Lower lobe of right lung (tissue), 2 donors: ENCODE results near the gene LAG3. TPM values are rescaled to one million over a fixed set of nuclear protein-coding genes. Genes with fewer than 3 reads are reported as not detected.

ENCODE experiments used
- ATAC-seq, 2 donors: fragments of 200-7000 bp; cut with Tn5 transposase; one replicate each; pipeline ENCODE4 v1.9.1; 2020 to 2022; ENCODE audit warnings: mild to moderate bottlenecking in 2 of 2, moderate library complexity in 2 of 2
- DNase-seq: peaks from one replicate; pipeline ENCODE4 v3.0.0-alpha.2; 2020
- H3K27ac ChIP-seq: fragments of 200-600 bp; one replicate; pipeline ENCODE4 v1.8.0; 2022
- H3K27me3 ChIP-seq: fragments of 200-600 bp; one replicate; pipeline ENCODE4 v1.8.0; 2022; ENCODE audit warnings: low read depth
- H3K36me3 ChIP-seq: fragments of 200-600 bp; one replicate; pipeline ENCODE4 v1.8.0; 2022; ENCODE audit warnings: mild to moderate bottlenecking
- H3K4me1 ChIP-seq: fragments of 200-600 bp; one replicate; pipeline ENCODE4 v1.8.0; 2022
- H3K4me3 ChIP-seq: fragments of 200-600 bp; one replicate; pipeline ENCODE4 v1.8.0; 2022; ENCODE audit warnings: mild to moderate bottlenecking
- H3K9me3 ChIP-seq: fragments of 200-600 bp; one replicate; pipeline ENCODE4 v1.8.0; 2022
- intact Hi-C: fragments of 100-400 bp; cut with DNase I; formaldehyde crosslinking; loops from one replicate; pipeline ENCODE4 v1.11.0; 2022
- total RNA-seq: library from RNA; stranded (reverse); fragmentation: NEBNext Ultra II Directional; extraction: Animal tissue kit (Norgen Biotek cat#: 25700); gene quantifications from one replicate; pipeline ENCODE4 v1.2.1, GENCODE V29; 2021
- TF ChIP-seq, protein P1 (sequence below): fragments of 200-600 bp; IDR thresholded peaks from one replicate; pipeline ENCODE4 v1.8.0; 2022; ENCODE audit warnings: antibody characterized with exemption, mild to moderate bottlenecking
- donor health status: DM: no; HTN: yes; CAD: no; lungs with severe emphysema.

The LAG3 gene
- total RNA-seq, 1 donor from 2014 or later, result 2.1 TPM

DNA sequence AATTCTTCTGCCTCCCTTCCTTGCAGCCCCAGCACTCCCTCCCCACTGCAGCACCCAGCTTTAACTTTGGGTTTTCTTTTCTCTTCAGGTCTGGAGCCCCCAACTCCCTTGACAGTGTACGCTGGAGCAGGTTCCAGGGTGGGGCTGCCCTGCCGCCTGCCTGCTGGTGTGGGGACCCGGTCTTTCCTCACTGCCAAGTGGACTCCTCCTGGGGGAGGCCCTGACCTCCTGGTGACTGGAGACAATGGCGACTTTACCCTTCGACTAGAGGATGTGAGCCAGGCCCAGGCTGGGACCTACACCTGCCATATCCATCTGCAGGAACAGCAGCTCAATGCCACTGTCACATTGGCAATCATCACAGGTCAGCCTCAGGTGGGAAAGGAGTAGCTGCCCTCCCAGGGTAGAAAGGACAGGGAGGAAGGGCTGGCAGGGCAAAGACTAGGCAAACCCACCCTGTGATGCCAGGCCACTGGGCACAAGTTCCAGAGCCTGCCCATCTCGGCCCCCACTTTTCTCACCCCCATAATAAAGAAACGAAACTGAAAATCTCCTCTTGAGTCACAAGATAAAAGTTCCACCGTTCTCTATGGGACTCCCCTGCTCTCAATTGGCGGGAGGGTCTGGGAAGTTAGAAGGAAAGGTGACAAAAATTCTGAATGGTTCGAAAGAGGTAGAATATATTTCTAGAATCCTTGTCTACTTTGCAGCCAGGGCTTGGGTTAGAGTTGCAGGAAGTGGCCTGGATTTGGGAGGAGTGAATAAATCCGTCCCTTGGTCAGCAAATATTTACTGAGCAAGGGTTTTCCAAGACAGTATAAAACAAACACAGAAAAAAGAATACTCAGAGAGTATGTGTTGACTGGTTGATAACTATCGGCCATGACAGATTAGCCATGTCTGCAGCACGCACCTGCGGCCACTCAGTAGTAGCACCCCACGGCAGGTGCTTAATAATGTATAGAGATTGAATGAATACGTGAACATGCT lies 3.2 kb downstream of the LAG3 start:
- intact Hi-C loops, result no loop called here
- Histone ChIP-seq H3K27me3 (no peaks in the 10 kb centered on the region), H3K4me3 (no peak overlapping the region), H3K27ac (no peak overlapping the region), H3K4me1 (peaks cover 37% of the 10 kb centered on the region), H3K9me3 (no peaks in the 10 kb centered on the region), H3K36me3 (peaks cover 9% of the 10 kb centered on the region)
- TF ChIP-seq, protein P1, sequence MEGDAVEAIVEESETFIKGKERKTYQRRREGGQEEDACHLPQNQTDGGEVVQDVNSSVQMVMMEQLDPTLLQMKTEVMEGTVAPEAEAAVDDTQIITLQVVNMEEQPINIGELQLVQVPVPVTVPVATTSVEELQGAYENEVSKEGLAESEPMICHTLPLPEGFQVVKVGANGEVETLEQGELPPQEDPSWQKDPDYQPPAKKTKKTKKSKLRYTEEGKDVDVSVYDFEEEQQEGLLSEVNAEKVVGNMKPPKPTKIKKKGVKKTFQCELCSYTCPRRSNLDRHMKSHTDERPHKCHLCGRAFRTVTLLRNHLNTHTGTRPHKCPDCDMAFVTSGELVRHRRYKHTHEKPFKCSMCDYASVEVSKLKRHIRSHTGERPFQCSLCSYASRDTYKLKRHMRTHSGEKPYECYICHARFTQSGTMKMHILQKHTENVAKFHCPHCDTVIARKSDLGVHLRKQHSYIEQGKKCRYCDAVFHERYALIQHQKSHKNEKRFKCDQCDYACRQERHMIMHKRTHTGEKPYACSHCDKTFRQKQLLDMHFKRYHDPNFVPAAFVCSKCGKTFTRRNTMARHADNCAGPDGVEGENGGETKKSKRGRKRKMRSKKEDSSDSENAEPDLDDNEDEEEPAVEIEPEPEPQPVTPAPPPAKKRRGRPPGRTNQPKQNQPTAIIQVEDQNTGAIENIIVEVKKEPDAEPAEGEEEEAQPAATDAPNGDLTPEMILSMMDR, result no peak
- DNase-seq (no peak), ATAC-seq (no peak)

DNA sequence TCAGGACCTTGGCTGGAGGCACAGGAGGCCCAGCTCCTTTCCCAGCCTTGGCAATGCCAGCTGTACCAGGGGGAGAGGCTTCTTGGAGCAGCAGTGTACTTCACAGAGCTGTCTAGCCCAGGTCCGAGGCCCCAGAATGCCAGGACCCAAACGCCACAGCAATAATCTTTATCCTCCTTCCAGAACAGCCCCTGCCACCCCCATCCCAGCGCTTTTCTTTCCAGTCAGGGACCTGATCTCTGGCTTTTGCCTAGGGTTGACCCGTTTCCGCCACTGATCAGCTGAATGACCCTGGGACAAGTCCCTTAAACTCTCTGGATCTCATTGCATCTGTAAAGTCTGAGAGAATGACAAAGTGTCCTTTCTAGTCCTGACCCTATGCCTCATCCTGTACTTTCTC lies 5.1 kb downstream of the LAG3 start:
- Histone ChIP-seq H3K27ac (no peak overlapping the region), H3K4me3 (no peak overlapping the region), H3K36me3 (no peaks in the 10 kb centered on the region), H3K9me3 (no peaks in the 10 kb centered on the region), H3K4me1 (peaks cover 18% of the 10 kb centered on the region), H3K27me3 (no peaks in the 10 kb centered on the region)
- TF ChIP-seq, protein P1, result no peak
- ATAC-seq, result no peak
- intact Hi-C loops, result no loop called here
- no peak for DNase-seq

DNA sequence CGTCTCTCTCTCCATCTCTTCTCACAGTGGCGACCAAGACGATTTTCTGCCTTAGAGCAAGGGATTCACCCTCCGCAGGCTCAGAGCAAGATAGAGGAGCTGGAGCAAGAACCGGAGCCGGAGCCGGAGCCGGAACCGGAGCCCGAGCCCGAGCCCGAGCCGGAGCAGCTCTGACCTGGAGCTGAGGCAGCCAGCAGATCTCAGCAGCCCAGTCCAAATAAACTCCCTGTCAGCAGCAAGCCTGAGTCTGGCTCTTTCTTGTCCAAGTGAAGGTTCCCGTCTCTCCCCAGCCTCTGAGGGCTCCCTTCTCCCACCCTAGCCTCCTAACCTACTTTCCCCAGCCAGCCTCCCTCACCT lies 5.9 kb downstream of the LAG3 start:
- TF ChIP-seq, protein P1, result no peak
- H3K27me3 ChIP-seq, result no peaks in the 10 kb centered on the region
- intact Hi-C loops, result no loop called here
- peak; percentile 1 to 35 for ATAC-seq
- H3K36me3 ChIP-seq, result no peaks in the 10 kb centered on the region
- H3K4me1 ChIP-seq, result peaks cover 17% of the 10 kb centered on the region
- H3K4me3 ChIP-seq, result peak overlapping the region; percentile 51
- H3K27ac ChIP-seq, result peak overlapping the region; percentile 53
- H3K9me3 ChIP-seq, result no peaks in the 10 kb centered on the region
- no peak for DNase-seq

DNA sequence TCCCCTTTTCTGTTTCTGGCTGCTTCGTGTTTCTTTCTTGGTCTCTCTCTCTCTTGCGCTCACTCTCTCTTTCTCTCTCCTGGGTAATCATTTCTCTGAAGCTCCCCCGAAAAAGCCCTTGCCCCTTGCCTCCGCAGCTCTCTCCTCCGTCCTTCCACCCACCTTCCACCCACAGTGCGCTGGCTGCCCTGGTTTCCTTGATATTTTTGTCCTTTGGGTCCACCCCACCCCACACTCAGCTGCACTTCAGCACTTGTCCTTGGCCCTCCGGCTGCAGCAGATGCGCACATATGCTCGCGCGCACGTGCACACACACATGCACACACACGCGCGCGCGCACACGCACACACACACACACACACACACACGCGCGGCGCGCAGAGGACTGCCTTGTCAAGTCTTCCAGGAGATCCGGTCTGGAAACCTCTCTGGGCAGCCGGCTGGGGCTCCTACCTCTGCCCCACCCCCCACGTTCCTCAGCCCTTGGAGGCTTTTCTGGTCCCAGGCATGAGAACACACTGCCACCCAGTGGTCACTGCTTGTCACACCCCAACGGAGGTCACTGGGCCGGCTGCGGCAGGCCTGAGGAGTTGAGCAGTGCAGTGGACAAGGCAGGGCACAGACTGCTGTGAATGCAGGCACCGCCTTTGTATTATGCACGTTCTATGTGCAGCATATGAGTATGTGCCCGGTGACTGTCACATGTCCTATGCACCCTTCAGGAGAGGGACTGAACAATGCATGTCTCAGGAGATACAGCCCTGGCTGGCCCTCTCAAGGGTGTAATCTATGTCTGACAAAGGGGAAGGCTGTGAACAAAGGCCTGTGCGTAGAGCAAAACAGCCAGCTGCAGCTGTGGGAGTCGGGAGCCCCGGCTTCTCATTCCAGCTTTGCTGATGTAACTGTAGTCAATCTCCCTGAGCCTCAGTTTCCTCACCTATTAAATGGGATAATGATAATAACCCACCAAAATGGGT lies 6.5 kb downstream of the LAG3 start:
- peak overlapping the region; percentile 53 for H3K27ac ChIP-seq
- TF ChIP-seq, protein P1, result peak; percentile 96
- no peaks in the 10 kb centered on the region for H3K36me3 ChIP-seq
- DNase-seq (peak; percentile 95), ATAC-seq (peak; percentile 98)
- peak overlapping the region; percentile 51 for H3K4me3 ChIP-seq
- H3K4me1 ChIP-seq, result peaks cover 17% of the 10 kb centered on the region
- H3K9me3 ChIP-seq, result no peaks in the 10 kb centered on the region
- no peaks in the 10 kb centered on the region for H3K27me3 ChIP-seq
- intact Hi-C loops, result no loop called here

DNA sequence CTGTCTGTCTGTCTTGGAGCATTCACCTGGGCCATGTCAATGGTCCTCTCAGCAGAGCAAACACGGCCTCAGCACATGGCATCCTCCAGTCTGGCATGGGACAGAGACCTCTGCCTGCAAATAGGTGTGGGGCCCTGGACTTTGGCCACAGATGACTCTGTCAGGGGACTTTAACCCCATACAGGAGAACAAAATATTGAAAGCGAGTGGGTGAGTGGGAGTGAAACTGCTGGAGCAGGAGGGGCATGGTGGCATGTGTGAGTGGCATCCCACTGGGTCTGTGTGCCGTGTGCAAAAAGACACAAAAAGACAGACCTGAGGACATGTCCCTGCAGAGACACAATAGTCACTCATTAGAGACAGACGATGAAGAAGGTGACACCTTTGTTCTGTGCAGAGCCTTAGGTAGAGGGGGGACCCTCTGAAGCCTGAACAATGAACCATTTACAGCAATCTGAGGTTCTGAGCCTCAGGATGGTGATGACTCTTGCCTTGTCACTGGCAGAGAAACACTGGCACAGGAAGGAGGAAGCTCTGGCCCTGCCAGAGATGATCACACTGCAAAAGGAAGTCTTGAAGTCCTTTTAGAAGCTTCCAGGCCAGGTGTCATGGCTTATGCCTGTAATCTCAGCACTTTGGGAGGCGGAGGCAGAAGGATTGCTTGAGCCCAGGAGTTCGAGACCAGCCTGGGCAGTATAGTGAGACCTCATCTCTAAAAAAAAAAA lies 7.5 kb downstream of the LAG3 start:
- TF ChIP-seq, protein P1, result no peak
- H3K4me3 ChIP-seq, result no peak overlapping the region
- H3K4me1 ChIP-seq, result peaks cover 21% of the 10 kb centered on the region
- H3K9me3 ChIP-seq, result no peaks in the 10 kb centered on the region
- no peak overlapping the region for H3K27ac ChIP-seq
- DNase-seq (no peak), ATAC-seq (no peak)
- H3K36me3 ChIP-seq, result no peaks in the 10 kb centered on the region
- intact Hi-C loops, result loop anchor here (10.0 kb wide), 1 partner anchor 45 kb away; no protein-coding TSS in a partner anchor
- H3K27me3 ChIP-seq, result no peaks in the 10 kb centered on the region
